Activated CD4-positive, CD25-positive, alpha-beta regulatory T cell treated with anti-CD3 and anti-CD28 coated beads, Interleukin-2, amount 50 U/mL, for 16 hours (primary cell): ENCODE results near the gene ETV7.
"Not testable (repeated sequence)": the region's sequence is repeated elsewhere in the genome, so short reads cannot be mapped to it uniquely, and the experiment has no call there.

Source experiments
- DNase-seq: peaks from one replicate; pipeline ENCODE4 v3.0.0-alpha.2; 2020; ENCODE audit warnings: low read depth, low spot score

ETV7 gene

GRCh38 chr6:36387440-36388303 lies at the start of gene ETV7:
Gene ETV7, minus strand, starts transcription at chr6:36387669. Its CDS starts 128 bp downstream, at chr6:36387541.
- DNase-seq: no peak

DNA sequence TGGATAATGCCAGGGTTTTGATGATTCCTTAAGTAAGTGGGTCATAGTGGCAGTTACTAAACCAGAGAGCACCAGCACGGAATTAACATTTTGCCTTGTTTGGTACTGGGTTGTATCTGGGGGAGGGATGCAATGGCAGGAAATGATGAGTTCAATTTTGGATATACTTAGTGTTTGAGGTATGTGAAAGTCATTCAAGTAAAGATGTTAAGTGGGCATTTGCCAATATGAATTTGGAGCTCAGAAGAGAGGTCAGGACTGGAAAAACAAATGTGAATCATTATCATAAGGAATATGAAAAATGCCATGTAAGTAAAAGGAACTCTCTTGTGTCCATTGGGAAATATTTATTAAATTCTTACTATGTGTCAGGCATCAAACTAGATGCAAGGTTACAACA lies 49.0 kb upstream of the ETV7 start:
- no peak for DNase-seq

- no peak for DNase-seq
Measured at GRCh38 chr6:36432151-36432671, 44.7 kb upstream of the ETV7 start.

- no peak for DNase-seq
Measured at GRCh38 chr6:36431197-36431596, 43.7 kb upstream of the ETV7 start.

- no peak for DNase-seq
Measured at GRCh38 chr6:36430351-36430750, 42.9 kb upstream of the ETV7 start.

DNA sequence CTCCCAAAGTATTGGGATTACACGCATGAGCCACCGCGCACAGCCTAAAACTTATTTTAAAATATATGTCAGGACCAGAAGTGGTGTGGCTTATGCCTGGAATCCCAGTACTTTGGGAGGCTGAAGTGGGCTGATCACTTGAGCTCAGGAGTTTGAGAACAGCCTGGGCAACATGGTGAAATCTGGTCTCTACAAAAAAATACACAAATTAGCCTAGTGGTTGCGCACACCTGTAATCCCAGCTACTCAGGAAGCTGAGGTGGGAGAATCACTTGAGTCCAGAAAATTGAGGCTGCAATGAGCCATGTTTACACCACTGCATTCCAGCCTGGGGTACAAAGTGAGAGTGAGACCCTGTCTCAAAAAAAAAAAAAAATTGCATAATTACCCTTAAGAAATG lies 41.4 kb upstream of the ETV7 start:
- DNase-seq: no peak

- no peak for DNase-seq
Measured at GRCh38 chr6:36426622-36427021, 39.2 kb upstream of the ETV7 start.

DNA sequence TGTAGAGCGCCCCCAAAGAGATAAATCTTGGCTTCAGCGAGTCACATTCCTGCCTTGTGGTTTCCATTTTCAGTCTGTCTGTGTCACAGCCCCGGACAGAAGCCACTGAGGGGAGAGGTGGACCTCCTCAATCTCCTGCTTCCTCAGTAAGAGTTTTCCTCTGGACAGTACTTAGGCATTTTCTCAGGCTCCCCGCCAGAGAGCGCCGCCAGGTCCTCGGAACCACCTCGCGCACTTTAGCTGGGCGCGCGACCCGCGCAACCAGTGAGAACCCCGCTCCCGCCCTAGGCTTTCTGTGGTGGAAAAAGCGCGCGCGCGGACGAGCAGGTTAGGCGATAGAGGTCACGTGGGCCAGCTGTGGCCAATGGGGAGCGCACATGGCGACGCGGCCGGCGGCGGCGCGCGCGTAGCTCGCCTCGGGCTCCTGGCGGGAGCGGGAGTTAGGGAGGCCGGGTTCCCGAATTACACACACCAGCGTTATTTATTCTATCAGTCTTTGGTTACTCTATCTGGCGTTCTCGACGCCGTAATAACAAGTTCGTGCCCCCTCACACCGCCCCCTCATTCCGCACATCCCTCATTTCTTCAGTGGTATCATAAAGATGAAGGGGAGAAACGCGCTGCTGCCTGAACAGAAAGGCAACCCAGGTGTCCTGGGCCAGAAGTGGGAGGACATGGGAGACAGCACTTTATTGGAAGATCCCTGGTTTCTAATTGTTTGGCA lies 35.8 kb upstream of the ETV7 start:
- DNase-seq: peak; percentile 96

GRCh38 chr6:36422714-36423100 lies 35.2 kb upstream of the ETV7 start:
- DNase-seq: no peak

- no peak for DNase-seq
Measured at GRCh38 chr6:36419310-36419709, 31.8 kb upstream of the ETV7 start.

DNA sequence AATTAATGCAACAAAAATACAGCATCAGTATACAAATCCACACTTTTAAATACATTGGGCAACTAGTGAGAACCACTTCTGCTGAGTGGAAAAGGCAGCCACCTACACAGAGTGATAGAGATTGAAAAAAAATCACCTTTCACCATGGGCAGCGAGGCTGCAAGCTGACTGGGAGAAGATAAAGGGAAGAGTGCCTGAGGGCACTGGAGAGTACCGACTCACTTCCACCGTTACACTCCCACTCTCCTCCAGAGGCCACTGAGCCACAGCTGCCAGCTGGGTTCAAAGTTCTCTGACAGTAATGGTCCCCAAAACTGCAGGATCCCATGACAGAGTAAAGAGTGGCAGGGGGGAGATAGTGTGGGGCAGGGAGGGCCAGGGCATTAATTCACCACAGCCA lies 31.1 kb upstream of the ETV7 start:
- DNase-seq: no peak

DNA sequence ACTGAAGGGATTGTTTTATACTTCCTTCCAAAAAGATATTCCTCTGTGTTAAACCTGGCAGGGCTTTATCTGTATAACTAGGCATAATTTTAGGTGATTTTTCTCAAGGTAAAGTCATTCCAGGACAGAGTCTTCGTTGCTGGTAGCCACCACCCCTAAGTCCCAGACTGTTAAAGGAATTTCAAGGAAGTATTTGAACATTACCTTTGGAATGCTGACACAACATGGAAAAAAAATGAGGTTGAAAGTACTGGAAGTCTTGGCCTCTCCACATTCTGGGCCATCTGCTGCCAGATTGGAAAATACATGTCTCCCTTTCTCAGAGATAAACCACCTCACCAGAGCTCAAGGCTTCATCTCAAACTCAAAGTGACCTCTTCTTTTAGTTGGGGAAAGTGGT lies 27.0 kb upstream of the ETV7 start:
- no peak for DNase-seq

- no peak for DNase-seq
Measured at GRCh38 chr6:36413489-36414480, 26.3 kb upstream of the ETV7 start.

- not testable (repeated sequence) for DNase-seq
Measured at GRCh38 chr6:36409718-36410117, 22.2 kb upstream of the ETV7 start.

DNA sequence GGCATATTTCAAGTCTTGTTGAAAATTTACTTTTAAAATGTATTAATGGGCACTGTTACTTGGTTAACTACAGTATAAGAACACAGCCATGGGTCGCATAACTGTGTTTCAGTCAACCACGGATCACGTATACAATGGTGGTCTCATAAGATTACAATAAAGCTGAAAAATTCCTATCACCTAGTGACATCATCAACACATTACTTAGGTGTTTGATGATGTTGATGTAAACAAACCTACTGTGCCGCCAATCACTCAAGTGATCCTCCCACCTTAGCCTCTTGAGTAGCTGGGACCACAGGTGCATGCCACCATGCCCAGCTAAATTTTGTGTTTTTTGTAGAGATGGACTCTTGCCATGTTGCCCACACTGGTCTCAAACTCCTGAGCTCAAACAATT lies 16.7 kb upstream of the ETV7 start:
- no peak for DNase-seq

DNA sequence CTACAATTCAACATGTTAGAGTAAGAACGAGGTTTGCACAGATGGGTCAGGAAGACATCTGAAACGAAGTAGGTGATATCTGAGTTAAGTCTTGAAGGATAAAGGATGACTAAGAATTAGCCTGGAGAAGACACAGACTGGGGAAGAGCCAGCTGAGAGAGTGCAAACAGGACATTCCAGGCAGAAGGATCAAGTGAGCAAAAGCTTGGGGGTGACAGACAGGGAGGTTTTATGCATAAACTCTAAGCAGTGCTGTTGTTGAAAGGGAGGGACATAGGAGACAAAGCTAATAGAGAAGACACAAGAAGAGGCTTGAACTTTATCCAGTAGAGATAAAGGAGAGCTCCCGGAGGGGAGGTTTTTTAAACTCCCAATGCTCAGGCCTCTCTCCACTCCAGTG lies 15.0 kb upstream of the ETV7 start:
- no peak for DNase-seq

DNA sequence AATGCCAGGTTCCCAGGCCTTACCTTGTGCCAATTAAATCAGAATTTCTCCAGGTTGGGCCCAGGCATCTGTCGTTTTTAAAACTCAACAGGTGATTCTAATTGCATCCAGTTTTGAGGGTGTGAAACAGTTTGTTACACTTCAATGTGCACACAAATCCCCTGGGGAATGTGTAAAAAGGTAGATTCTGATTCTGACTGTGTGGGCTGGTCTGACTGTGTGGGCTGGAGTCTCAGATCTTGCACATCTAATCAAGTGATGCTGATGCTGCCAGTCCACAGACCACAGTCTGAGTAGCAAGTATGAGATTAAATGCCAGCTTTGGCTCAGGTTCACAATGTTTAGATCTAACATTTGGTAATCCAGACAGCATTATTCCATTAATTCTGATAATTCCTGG lies 12.5 kb upstream of the ETV7 start:
- DNase-seq: no peak

DNA sequence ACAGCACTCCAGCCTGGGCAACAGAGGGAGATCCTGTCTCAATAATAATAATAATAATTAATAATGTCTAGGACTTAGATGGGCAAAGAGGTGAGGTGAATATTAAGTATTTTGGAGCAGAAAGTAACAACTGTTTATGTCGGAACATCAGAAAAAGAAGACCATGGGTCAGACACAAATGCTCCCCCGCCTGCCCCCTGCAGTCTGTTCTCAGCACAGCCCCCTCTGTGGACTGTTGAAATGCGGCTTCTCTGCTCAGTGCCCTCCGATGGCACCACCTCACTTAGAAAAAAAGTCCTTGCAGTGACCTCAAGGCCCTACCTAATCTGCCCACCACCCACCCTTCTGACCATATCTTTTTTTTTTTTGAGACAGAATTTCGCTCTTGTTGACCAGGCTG lies 5.2 kb upstream of the ETV7 start:
- DNase-seq: no peak

- no peak for DNase-seq
Measured at GRCh38 chr6:36389353-36389752, 1.9 kb upstream of the ETV7 start.

GRCh38 chr6:36386495-36387439 lies 702 bp downstream of the ETV7 start:
- DNase-seq: no peak
